GM12878 (cell line): ENCODE results near the gene AFG1L. TPM values are rescaled to one million over a fixed set of nuclear protein-coding genes. Genes with fewer than 3 reads are reported as not detected.

Source experiments
- ATAC-seq: fragments of 200-7000 bp; cut with Tn5 transposase; 3 replicates; pipeline ENCODE4 v1.9.1; 2020; ENCODE audit warnings: mild to moderate bottlenecking, moderate library complexity
- BruUV-seq: library from RNA; stranded (reverse); fragments of 400-500 nt; replicated peaks from 2 replicates; lab custom pipeline; 2021; lab: Mats Ljungman, UMichigan
- CTCF ChIA-PET: fragments of 300-600 bp; sonication (Branson Sonifier 250); formaldehyde crosslinking; extraction: SDS; loops from one replicate; lab custom pipeline; 2021; ENCODE audit warnings: inconsistent platforms; lab: Yijun Ruan, JAX
- POLR2A ChIA-PET: fragments of 350-600 bp; formaldehyde crosslinking; extraction: SDS; loops from one replicate; lab custom pipeline; 2021; ENCODE audit warnings: inconsistent platforms; lab: Charles Lee
- RAD21 ChIA-PET: fragments of 300-600 bp; sonication (Branson Sonifier 250); formaldehyde crosslinking; loops from one replicate; lab custom pipeline; 2023; ENCODE audit warnings: antibody characterized with exemption; ENCODE audit not compliant: unreplicated experiment; lab: Charles Lee
- SMC1A ChIA-PET: fragments of 300-600 bp; sonication (Branson Sonifier 250); formaldehyde crosslinking; loops from one replicate; lab custom pipeline; 2023; ENCODE audit not compliant: unreplicated experiment, uncharacterized antibody; lab: Charles Lee
- DNase-seq: peaks from one replicate; pipeline ENCODE4 v3.0.0-alpha.2; 2011; ENCODE audit warnings: low read depth, low spot score
- FAIRE-seq: peaks from 3 replicates; lab custom pipeline; 2011; peaks lifted over from hg19 to GRCh38; lab: Jason Lieb, UNC
- H2AFZ ChIP-seq: 2 replicates; pipeline ENCODE4 v1.6.0; 2011; ENCODE audit warnings: low read depth, low read length, control low read depth; ENCODE audit not compliant: control insufficient read depth
- H3K27ac ChIP-seq: 2 replicates; pipeline ENCODE4 v1.5.1; 2011; ENCODE audit warnings: control low read depth; ENCODE audit not compliant: control insufficient read depth, insufficient read depth
- H3K27me3 ChIP-seq, 2 experiments: replicated peaks in 1 of 2; 2 replicates each; pipeline versions ENCODE4 v1.6.0 to v1.6.1; 2011; ENCODE audit warnings: low read length in 1 of 2; ENCODE audit not compliant: control insufficient read depth in 2 of 2, insufficient read depth in 2 of 2
- H3K36me3 ChIP-seq, 2 experiments: 2 replicates each; pipeline ENCODE4 v1.5.1; 2011; ENCODE audit warnings: low read length in 1 of 2; ENCODE audit not compliant: control insufficient read depth in 2 of 2, insufficient read depth in 2 of 2
- H3K4me1 ChIP-seq: 2 replicates; pipeline ENCODE4 v1.6.1; 2011; ENCODE audit warnings: mild to moderate bottlenecking, low read length, moderate library complexity, mixed read lengths; ENCODE audit not compliant: control insufficient read depth, insufficient read depth
- H3K4me2 ChIP-seq: 2 replicates; pipeline ENCODE4 v1.6.0; 2011; ENCODE audit warnings: control low read depth; ENCODE audit not compliant: control insufficient read depth, insufficient read depth
- H3K4me3 ChIP-seq: fragments of 200-600 bp; sonication (generic); 2 replicates; pipeline ENCODE4 v1.5.1; 2016
- H3K79me2 ChIP-seq: 2 replicates; pipeline ENCODE4 v1.6.0; 2011; ENCODE audit warnings: low read length; ENCODE audit not compliant: control insufficient read depth, insufficient read depth
- H3K9ac ChIP-seq: 2 replicates; pipeline ENCODE4 v1.8.0; 2011; ENCODE audit warnings: low read length, control low read depth, mixed read lengths; ENCODE audit not compliant: control insufficient read depth, insufficient read depth
- H3K9me3 ChIP-seq: replicated peaks from 3 replicates; pipeline ENCODE4 v1.5.1; 2011; ENCODE audit warnings: mild to moderate bottlenecking, low read length; ENCODE audit not compliant: control insufficient read depth, insufficient read depth
- H4K20me1 ChIP-seq: 2 replicates; pipeline ENCODE4 v1.6.0; 2011; ENCODE audit not compliant: control insufficient read depth, insufficient read depth
- BMI1 ChIP-seq: fragments of 450-650 bp; IDR thresholded peaks from 2 replicates; pipeline ENCODE4 v1.6.1; 2016; ENCODE audit warnings: mild to moderate bottlenecking, moderate library complexity, borderline replicate concordance
- DPF2 ChIP-seq: fragments of 450-650 bp; IDR thresholded peaks from 2 replicates; pipeline ENCODE4 v1.6.1; 2017; ENCODE audit warnings: mild to moderate bottlenecking
- HDAC6 ChIP-seq: fragments of 200-600 bp; sonication (generic); IDR thresholded peaks from one replicate; pipeline ENCODE4 v1.8.0; 2017; ENCODE audit warnings: antibody characterized with exemption; ENCODE audit not compliant: unreplicated experiment
- MTA2 ChIP-seq: fragments of 450-650 bp; IDR thresholded peaks from 2 replicates; pipeline ENCODE4 v1.6.1; 2016; ENCODE audit warnings: low read depth, mild to moderate bottlenecking, moderate library complexity
- NFIC ChIP-seq: IDR thresholded peaks from 2 replicates; pipeline ENCODE4 v1.6.1; 2012; ENCODE audit warnings: low read depth, mild to moderate bottlenecking, inconsistent platforms, low read length, moderate library complexity
- RBBP5 ChIP-seq: fragments of 200-600 bp; sonication (generic); conservative IDR thresholded peaks from 2 replicates; pipeline ENCODE4 v1.6.1; 2016
- RUNX3 ChIP-seq: IDR thresholded peaks from 2 replicates; pipeline ENCODE4 v1.6.1; 2012; ENCODE audit warnings: low read length, inconsistent platforms
- SMAD1 ChIP-seq: fragments of 450-650 bp; IDR thresholded peaks from 2 replicates; pipeline ENCODE4 v1.6.1; 2018; ENCODE audit warnings: mild to moderate bottlenecking, low read depth; ENCODE audit not compliant: partially characterized antibody
- SPI1 ChIP-seq: IDR thresholded peaks from 2 replicates; pipeline ENCODE4 v1.6.1; 2011; ENCODE audit warnings: low read depth, mild to moderate bottlenecking, low read length, moderate library complexity, borderline replicate concordance; ENCODE audit not compliant: insufficient read depth
- WGBS: methylation state at CpG from one replicate; pipeline ENCODE4 v1.1.6; 2016; ENCODE audit warnings: low lambda C conversion rate; ENCODE audit not compliant: insufficient replicate concordance, insufficient coverage; ENCODE audit errors: missing lambda C conversion rate; 5-methylcytosine and 5-hydroxymethylcytosine counted together
- in situ Hi-C: fragments of 300-500 bp; cut with MboI; formaldehyde crosslinking; loops from 9 replicates; pipeline ENCODE4 v1.14.3; 2018; ENCODE audit warnings: mixed read lengths
- intact Hi-C: fragments of 100-400 bp; cut with micrococcal nuclease; formaldehyde crosslinking; loops from one replicate; pipeline ENCODE4 v1.14.2; 2022; ENCODE audit not compliant: unreplicated experiment
- polyA plus RNA-seq, 11 experiments: library from polyadenylated mRNA; depleted of rRNA in 4 of 11; unstranded in 6 of 11; stranded (reverse) in 5 of 11; fragments of >200 nt; fragmentation: Nextera tagmentation in 4 of 11; fragmentation: Illumina TruSeq in 1 of 11; extraction: Ambion mirVana in 4 of 11; extraction: Trizol in 1 of 11; gene quantifications; 1 replicate in 1 of 11; 2 replicates in 10 of 11; pipeline versions ENCODE4 v1.2.1 to v1.2.3, GENCODE V29; 2011 to 2016; ENCODE audit warnings: inconsistent platforms in 2 of 11, missing spikeins in 2 of 11, low read depth in 1 of 11
- total RNA-seq, 4 experiments: library from RNA; depleted of rRNA in 3 of 4; stranded (reverse); fragments of >200 nt in 3 of 4; fragmentation: Illumina TruSeq in 1 of 4; extraction: Trizol in 1 of 4; gene quantifications; 2 replicates each; pipeline versions ENCODE4 v1.2.1 to v1.2.3, GENCODE V29; 2013 to 2021
- TF ChIP-seq, protein P1 (sequence below): fragments of 450-650 bp; IDR thresholded peaks from 2 replicates; pipeline ENCODE4 v1.6.1; 2017; ENCODE audit warnings: low read depth, mild to moderate bottlenecking, moderate library complexity
- TF ChIP-seq, protein P2 (sequence below): fragments of 450-650 bp; IDR thresholded peaks from 2 replicates; pipeline ENCODE4 v1.6.1; 2016; ENCODE audit warnings: mild to moderate bottlenecking, moderate library complexity, borderline replicate concordance

The AFG1L gene
- total and polyA plus RNA-seq, 10 of the 15 experiments (the other 5 are each of a cell fraction or from before 2014, with no cell fraction given) = 2.3 to 9.0 (median 4.3) TPM

GRCh38 chr6:108368431-108369030, 73.7 kb downstream of the AFG1L start:
- ChIA-PET SMC1A (interaction anchor here (0.7 to 1.2 kb wide), 5 partner anchors 9 to 139 kb away, joined by 3 read pairs; no protein-coding TSS in a partner anchor), RAD21 (interaction anchor here (1.1 to 1.2 kb wide), 2 partner anchors 10 to 123 kb away, joined by 3 to 4 read pairs; no protein-coding TSS in a partner anchor), POLR2A (no interaction called here), CTCF (interaction anchor here (0.6 to 1.8 kb wide), 3 partner anchors 9 to 97 kb away, joined by 3 to 6 read pairs (median 3); no protein-coding TSS in a partner anchor)
- Histone ChIP-seq H3K79me2 (no peaks in the 10 kb centered on the region), H3K9ac (no peak overlapping the region), H3K27me3 (no peaks in the 10 kb centered on the region), H3K36me3 (no peaks in the 10 kb centered on the region), H2AFZ (no peak overlapping the region), H3K27ac (no peak overlapping the region), H3K4me1 (no peaks in the 10 kb centered on the region), H4K20me1 (no peaks in the 10 kb centered on the region), H3K4me3 (no peak overlapping the region), H3K9me3 (no peaks in the 10 kb centered on the region), H3K4me2 (no peak overlapping the region)
- FAIRE-seq (peak; percentile 69), ATAC-seq (no peak), DNase-seq (no peak)
- TF ChIP-seq SPI1 = peak; percentile 58; the same call in 1 of the 2 replicates
- TF ChIP-seq BMI1 = no peak
- intact Hi-C loops = no loop called here
- WGBS = 42% methylated on average over 3 of the region's 3 CpGs
- in situ Hi-C loops = no loop called here
- BruUV-seq = no TSS peak

GRCh38 chr6:108380876-108381275, 86.0 kb downstream of the AFG1L start:
- no peaks in the 10 kb centered on the region for H3K9me3 ChIP-seq
- CTCF ChIA-PET = no interaction called here
- no peak for FAIRE-seq
- TF ChIP-seq MTA2 = no peak
- no peak for TF ChIP-seq BMI1
- TF ChIP-seq SMAD1 = no peak
- TF ChIP-seq, protein P1, sequence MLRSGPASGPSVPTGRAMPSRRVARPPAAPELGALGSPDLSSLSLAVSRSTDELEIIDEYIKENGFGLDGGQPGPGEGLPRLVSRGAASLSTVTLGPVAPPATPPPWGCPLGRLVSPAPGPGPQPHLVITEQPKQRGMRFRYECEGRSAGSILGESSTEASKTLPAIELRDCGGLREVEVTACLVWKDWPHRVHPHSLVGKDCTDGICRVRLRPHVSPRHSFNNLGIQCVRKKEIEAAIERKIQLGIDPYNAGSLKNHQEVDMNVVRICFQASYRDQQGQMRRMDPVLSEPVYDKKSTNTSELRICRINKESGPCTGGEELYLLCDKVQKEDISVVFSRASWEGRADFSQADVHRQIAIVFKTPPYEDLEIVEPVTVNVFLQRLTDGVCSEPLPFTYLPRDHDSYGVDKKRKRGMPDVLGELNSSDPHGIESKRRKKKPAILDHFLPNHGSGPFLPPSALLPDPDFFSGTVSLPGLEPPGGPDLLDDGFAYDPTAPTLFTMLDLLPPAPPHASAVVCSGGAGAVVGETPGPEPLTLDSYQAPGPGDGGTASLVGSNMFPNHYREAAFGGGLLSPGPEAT = no peak
- TF ChIP-seq, protein P2, sequence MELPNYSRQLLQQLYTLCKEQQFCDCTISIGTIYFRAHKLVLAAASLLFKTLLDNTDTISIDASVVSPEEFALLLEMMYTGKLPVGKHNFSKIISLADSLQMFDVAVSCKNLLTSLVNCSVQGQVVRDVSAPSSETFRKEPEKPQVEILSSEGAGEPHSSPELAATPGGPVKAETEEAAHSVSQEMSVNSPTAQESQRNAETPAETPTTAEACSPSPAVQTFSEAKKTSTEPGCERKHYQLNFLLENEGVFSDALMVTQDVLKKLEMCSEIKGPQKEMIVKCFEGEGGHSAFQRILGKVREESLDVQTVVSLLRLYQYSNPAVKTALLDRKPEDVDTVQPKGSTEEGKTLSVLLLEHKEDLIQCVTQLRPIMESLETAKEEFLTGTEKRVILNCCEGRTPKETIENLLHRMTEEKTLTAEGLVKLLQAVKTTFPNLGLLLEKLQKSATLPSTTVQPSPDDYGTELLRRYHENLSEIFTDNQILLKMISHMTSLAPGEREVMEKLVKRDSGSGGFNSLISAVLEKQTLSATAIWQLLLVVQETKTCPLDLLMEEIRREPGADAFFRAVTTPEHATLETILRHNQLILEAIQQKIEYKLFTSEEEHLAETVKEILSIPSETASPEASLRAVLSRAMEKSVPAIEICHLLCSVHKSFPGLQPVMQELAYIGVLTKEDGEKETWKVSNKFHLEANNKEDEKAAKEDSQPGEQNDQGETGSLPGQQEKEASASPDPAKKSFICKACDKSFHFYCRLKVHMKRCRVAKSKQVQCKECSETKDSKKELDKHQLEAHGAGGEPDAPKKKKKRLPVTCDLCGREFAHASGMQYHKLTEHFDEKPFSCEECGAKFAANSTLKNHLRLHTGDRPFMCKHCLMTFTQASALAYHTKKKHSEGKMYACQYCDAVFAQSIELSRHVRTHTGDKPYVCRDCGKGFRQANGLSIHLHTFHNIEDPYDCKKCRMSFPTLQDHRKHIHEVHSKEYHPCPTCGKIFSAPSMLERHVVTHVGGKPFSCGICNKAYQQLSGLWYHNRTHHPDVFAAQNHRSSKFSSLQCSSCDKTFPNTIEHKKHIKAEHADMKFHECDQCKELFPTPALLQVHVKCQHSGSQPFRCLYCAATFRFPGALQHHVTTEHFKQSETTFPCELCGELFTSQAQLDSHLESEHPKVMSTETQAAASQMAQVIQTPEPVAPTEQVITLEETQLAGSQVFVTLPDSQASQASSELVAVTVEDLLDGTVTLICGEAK = no peak
- no peak for TF ChIP-seq NFIC
- TF ChIP-seq HDAC6 = no peak
- no peak for TF ChIP-seq RUNX3
- no peak for TF ChIP-seq DPF2
- TF ChIP-seq RBBP5 = no peak
- TF ChIP-seq, all 136 proteins: peak for 0
- no peaks in the 10 kb centered on the region for H3K4me1 ChIP-seq
- H4K20me1 ChIP-seq = no peaks in the 10 kb centered on the region
- in situ Hi-C loops (no loop called here), intact Hi-C loops (no loop called here)
- no peaks in the 10 kb centered on the region for H3K36me3 ChIP-seq
- no peak overlapping the region for H2AFZ ChIP-seq
- no peak overlapping the region for H3K27ac ChIP-seq
- ATAC-seq = no peak
- no peak for DNase-seq
- H3K27me3 ChIP-seq = no peaks in the 10 kb centered on the region
- no TSS peak for BruUV-seq
- ChIA-PET RAD21 (no interaction called here), SMC1A (interaction anchor here (1.0 kb wide), 2 partner anchors 78 to 145 kb away, joined by 3 read pairs; no protein-coding TSS in a partner anchor), POLR2A (no interaction called here)
- no peak overlapping the region for H3K4me2 ChIP-seq
- H3K79me2 ChIP-seq = no peaks in the 10 kb centered on the region
- WGBS = 75% methylated on average over 3 of the region's 3 CpGs
- H3K4me3 ChIP-seq = no peak overlapping the region
- H3K9ac ChIP-seq = no peak overlapping the region
